ENCODE data around the gene C12orf57. TPM values are rescaled to one million over a fixed set of nuclear protein-coding genes. Genes with fewer than 3 reads are reported as not detected.

C12orf57 gene
- total RNA-seq, 1 experiment from 2014 or later = not detected

DNA sequence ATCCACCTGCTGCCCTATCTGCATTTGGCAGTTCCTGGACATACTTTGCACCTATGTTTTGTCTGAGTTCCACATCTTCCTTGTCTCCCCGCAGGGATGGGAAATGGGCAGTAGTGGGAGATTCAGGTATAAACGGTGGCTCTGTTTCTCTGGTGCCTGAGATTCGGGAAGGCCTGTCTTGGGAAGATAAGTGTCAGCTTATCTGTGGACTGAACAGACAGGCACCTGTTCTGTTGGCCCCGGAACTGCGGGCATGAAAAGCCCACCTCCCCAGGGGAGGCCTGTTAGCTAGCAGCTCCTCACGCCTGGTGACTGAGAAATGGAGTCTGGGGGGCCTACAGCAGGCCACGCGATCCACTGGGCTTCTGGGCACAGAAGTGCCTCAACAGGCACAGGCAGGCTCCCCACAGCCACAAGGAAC, 20.8 kb downstream of the C12orf57 start:
- DNase-seq (ENCODE audit: low spot score) = no peak

DNA sequence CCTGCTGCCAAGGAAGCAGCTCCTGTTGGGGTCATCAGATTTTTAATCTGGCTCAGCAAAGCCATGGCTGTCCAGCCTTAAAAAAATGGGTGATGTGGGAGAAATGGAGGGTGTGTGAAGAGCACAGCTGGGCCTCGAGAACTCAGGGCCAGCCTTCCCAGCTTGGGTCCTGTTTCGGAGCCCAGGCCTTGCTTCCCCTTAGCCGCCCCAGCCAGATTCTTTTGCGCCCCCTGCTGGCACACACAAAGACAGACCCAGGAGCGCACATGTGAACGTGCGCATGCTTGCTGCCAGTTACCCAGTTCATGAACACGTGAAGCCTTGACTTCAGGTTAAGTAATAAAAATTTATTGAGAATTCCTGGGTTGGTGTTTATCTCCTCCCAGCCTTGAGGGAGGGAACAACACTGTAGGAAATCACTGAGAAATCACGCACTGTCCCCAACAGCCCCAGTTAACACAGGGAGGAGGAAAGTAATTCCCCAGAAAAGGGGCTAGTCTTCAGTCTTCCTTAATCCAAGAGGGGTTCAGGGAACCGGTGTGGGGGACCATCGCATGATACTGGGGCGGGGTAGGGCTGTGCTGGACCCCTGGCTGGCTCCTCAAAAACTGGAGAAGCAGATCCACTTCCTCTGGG, 21.3 kb downstream of the C12orf57 start:
- DNase-seq (ENCODE audit: low spot score) = peak; percentile 30

DNA sequence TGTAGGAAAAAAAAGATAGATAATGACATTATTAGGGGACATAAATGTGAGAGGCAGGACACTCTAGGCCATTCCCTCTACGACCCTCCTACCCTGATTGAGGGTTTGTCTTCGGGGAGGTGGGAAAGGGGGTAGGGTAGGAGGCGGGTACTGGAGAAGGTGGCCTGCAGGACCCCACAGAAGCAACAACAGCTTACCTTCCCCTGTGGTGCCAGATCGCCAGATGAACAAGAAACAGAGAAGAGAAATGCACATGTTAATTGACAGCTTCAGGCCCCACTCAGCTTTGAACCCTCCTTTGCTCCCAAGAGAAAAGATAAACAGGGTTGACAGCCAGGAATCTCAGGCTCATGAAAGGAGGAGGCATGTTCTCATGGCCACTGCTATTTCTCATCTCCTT, 21.9 kb downstream of the C12orf57 start:
- DNase-seq (ENCODE audit: low spot score) = no peak

DNA sequence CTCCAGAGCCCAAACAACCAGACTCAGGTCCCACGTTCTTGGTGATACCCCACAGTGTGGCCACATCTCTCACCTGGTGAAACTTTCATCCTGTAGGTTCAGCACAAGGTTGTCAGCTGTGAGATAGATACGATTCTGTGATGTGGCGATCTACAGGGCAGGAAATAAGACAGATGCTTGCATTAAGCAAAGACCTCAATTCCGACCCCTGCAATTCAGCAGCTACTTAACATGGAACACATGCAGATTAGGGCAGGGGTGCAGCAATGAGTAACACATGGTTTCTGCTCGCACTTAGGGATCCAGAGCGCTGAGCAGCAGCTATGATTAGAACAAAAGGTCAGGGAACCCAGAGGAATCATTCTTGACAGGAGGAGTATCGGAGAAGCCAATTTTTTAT, 22.5 kb downstream of the C12orf57 start:
- no peak for DNase-seq (ENCODE audit: low spot score)

DNA sequence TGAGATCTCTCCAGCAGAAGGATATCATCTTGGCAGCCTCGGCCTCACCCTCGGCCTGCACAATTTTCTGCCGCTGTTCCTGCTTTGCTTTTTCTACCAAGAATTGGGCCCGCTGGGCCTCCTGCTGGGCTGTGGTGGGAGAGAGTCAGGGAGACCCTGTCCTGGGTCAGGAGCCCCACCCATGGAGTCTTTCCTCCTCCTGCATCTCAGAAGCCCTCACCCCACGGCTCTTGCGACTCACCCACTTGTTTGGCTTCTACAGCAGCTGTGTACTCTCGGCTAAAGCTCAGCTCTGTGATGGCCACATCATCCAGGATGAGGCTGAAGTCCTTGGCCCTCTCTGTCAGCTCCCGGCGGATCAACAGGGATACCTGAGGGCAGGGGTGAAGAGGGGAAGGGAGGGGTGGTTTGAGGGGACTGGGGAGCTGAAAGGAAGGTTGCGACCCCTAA, 23.9 kb downstream of the C12orf57 start:
- no peak for DNase-seq (ENCODE audit: low spot score)

DNA sequence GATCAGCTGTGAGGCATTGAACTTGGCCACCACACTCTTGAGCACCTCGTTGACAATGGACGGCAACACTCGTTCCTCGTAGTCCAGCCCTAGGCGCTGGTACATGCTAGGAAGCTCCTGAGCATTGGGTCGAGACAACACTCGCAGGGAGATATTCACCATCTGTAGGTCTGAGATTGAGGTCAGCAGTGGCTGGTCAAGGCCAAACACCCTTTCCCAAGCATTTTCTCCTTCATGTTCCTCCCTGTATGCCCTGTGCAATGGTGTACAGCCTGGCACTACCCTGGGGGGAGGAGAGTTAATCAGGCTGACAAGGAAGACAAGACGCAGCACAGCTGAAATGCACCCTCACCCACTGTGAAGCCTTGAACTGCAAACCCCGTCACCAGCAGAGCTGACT, 24.6 kb downstream of the C12orf57 start:
- no peak for DNase-seq (ENCODE audit: low spot score)

DNA sequence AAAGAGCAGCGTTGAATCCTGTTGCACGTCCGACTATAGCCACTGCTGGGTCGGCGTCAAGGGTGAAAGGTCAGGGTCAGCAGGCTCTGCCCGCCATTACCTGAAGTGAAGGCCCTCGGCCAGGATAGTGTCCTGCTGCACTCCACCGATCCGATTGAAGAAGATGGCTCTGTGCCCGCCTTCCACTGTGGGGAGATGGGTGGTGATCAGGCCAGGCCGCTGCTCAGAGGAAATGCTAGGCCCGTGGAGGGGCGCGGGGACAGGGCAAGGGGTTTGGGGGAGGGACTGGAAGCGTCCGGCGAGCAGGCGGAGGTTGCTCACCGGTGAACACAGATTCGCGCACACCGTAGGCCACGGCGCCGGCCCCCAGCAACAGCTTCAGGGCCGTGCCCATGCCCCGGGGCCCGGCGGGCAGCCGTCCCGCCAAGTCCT, 26.3 kb downstream of the C12orf57 start:
- no peak for DNase-seq (ENCODE audit: low spot score)

DNA sequence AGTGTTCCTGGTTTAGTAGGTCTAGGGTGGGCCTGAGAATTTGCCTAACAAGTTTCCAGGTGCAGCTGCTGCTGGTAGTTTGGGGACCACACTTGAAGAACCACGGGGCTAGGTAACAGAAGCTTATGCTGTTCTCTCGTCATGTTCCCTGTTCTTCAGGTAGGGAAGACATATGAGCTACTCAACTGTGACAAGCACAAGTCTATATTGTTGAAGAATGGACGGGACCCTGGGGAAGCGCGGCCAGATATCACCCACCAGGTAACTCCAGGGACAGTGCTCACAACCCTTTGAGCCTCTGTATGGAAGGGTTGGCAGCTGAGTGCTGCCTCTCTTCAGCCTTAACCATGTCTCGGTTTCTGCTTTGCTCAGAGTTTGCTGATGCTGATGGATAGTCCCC, 30.4 kb downstream of the C12orf57 start:
- DNase-seq (ENCODE audit: low spot score) = no peak

DNA sequence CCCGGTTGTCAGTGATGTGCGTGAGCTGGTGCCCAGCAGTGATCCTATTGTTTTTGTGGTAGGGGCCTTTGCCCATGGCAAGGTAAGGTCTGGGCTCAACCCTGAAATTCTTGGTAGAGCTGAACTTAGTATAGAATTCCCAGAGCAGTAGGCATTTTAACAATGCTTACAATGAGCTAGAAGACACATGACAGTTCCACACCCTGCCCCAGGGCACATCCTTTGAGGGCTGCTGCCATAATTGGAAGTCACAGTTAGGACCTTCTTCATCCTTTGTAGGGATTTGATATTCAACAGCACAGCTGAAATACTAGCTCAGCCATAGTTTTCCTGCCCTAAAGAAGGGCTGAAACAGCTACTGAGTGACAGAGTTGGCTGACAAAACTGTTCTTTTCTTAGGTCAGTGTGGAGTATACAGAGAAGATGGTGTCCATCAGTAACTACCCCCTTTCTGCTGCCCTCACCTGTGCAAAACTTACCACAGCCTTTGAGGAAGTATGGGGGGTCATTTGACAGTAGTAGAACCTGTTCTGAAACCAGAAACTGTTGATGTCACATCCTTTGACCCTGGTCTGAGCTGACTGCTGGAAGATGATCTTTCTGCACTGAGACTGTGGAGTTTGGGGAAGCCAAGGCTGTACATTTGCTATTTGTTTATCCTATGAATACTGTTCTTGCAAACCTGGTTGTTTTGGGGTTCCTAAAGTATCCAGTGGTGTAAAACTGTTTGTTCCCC, 31.6 kb downstream of the C12orf57 start:
- no peak for DNase-seq (ENCODE audit: low spot score)

DNA sequence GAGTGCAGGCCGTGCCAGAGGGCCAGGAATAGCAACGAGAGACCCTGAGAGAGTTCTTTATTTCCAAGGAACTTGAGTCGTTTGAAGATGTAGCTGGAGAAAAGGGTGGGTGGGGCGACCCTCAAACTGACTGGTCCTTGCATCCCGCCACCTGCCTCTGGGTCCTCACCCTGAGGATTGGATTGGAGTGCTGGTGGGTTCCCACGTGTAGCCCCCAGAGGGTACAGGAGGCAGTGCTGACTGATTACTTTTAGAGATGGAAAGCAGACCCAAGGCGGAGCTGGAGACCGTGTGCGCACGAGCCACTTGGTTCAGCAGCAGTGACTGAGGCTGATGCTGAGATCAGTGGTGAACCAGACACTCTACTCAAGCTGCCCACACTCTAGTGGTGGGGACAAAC, 33.8 kb downstream of the C12orf57 start:
- DNase-seq (ENCODE audit: low spot score) = no peak

DNA sequence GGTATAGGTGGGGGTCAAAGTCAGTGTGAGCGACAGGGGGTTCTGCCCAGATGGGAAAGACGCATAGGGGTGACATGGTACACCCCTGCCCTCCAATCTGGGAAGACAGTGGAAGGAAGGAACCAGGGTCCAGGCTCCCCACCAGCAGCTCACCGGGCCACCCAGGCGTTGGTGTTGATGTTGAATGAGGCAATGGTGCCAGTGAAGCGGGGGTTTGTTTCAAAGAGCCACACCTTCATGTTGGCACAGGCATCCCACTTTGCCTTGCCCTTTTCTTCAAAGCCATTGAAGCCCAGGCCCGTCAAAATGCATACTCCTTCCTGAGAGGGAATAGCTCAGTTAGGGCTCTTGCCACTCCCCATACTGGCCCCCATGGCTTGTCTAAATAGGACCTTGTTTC, 34.4 kb downstream of the C12orf57 start:
- DNase-seq (ENCODE audit: low spot score) = no peak

DNA sequence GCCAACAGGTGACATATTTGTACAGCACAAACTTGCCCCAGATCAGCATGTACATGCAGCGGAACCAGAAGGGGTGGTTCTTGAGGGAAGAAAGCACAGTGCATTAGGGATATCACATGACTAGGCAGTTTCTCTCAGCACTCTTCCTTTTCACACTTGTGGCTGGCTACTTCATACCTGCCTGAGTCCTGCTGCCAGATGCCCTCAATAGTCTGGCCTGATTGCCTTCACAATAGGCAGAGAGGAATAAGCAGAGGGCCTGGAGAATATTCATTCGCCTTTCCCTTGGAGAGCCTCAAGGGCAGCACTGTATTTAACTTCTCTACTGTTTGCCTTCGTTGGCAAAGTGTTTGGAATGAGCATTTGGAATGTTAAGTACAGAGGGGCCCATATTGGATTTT, 34.8 kb downstream of the C12orf57 start:
- no peak for DNase-seq (ENCODE audit: low spot score)

DNA sequence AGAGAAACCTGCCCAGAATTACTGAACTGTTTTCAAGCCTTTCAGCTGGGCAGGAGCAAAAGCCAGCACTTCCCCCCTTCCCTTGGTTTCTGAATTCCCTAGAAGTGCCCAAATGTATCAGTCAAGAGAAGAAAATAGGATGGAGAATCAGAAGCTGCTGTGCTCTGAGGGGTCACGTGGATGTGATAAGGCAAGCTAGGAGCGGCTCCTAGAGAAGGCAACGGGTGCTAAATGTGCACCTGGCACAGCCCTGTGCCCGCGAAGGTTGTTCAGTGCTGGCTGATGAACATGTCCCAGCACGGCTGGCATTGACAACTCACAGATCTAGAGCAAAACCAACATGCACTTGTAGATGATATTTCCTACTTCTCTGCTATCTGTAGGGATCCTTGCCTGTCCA, 35.2 kb downstream of the C12orf57 start:
- DNase-seq (ENCODE audit: low spot score) = no peak

DNA sequence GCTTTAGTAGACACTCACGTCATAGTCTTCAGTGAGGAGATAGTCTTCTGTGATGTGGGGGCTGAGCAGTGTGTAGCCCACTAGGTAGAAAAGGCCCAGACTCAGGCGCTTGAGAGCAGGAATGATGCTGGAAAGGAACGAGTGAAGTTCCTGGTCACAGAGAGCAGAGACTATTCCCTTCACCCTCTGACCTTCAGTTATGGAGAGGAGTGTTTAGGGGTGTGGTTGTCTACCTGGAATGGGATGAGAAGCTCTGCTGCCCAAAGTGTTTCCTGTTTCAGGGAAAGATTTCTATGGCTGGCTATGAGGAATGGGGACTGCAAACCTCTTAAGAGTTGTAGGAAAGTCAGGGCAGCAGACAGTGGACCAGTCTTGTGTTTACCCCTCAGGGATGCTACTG, 35.6 kb downstream of the C12orf57 start:
- DNase-seq (ENCODE audit: low spot score) = no peak

DNA sequence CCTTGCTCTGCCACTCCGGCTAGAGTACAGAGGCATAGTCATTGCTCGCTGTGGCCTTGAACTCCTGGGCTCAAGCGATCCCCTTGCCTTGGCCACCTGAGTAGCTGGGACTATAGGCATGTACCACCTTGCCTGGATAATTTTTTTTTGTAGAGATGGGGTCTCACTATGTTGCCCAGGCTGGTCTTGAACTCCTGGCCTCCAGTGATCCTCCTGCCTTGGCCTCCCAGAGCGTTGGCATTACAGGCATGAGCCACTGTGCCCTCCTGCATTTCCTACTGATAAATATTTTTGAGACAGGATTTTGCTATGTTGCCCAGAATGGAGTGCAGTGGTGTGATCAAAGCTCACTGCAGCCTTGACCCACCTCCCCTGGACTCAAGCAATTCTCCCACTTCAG, 36.3 kb downstream of the C12orf57 start:
- DNase-seq (ENCODE audit: low spot score) = no peak

DNA sequence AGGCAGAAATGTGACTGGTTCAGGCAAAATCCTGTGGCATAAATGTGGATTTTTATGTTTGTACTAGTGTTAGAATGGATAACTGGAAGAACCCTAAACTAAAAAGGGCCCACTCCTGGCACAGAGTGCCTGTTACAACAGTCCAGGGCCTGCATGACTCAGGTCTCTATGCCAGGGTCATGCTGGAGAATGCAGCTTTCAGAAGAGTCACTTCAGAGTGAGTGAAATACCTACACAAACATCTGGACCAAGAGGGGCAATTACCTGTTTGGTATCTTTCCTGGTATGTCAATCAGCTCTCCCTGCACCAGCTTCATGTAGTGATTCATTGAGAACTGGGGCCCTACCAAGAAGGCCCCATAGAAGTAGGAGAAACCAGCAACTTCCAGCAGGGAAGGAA, 36.9 kb downstream of the C12orf57 start:
- DNase-seq (ENCODE audit: low spot score) = no peak

DNA sequence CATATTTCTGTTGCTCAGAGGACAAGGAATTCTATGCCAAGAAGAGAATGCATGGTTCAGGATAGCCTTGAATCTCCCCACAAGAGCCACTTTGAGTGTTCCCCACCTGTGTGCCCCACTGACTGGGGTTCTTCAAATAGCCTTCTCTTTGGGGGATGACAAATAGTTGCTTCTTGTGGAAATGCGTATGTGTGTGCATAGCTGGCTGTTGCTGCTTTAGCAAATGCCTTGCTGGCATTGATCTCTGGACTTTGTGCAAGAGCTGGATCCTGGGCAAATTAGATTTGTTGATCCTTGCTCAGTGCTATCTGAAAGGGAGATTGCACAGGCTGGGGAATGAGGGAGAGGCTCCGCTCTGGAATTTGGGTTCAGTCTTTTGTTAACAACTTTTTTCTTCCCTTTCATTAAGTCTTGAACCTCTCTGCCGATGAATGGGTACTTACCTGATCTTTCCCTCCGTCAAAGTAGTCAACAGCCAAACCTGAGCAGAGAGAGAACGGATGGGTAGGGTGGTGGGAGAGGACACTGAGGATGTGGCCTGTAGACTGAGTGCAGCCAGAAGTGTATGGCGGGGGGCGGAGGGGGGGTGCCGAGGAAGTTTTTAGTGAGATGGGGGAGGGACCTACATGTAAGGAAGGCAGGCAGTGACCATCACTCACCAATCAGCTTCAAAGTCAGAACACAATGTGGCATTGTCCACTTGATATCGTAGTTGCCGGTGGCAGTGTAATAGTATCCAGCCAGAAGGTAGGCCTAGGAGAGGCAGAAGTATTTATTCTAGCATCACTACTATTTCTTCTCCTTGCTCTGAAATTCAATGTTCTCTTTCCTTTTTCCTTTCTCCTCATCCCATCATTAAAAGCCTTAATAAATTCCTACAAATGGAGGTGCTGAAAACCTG, 37.6 kb downstream of the C12orf57 start:
- DNase-seq (ENCODE audit: low spot score) = no peak

DNA sequence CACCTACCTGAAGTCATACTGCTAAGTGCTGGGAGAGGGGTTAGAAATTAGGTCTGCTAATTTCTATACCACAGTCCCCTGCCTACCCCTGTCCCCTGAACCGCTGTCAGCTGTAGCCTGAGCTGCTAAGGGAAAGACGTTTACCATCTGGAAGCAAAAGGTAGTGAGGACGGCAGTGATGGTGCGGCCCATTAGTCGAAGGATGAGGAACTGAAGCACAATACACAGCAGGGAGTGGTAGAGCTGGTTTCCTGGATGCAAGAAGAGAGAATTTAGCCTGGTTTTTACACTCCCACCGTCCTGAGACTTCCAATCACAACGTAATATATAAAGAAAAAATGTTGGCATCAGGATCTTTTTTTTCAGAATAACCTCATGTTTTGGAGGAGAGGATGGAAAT, 38.7 kb downstream of the C12orf57 start:
- DNase-seq (ENCODE audit: low spot score) = no peak

DNA sequence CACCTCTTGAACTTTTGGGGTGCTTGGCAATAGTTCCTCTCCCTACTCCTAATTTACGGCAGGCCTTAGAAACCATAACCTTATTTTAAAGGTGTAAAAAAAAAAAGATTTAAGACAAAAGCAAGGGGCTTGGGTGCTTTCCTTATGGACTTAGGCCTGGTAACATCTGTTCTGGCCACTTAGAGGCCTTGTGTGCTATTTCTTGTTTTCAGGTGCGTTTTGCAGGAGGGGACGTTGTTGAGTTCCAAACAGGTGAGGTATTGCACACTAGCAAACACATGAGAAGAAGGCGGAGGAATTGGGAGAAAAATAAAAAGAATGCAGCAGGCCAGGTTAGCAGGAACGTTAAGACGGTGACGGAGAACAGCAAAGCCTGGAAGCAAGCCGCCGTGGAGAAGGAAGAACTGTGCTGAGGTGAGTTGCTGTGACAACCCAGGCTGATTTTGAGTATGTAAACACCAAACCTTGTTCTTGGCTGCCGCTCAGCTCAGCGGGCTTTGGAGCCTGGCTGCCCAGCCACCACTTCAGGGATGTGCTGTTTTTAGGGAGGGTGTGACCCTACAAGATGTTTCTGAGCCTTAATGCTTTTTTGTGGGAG, 44.2 kb downstream of the C12orf57 start:
- DNase-seq (ENCODE audit: low spot score) = no peak
